ENCODE data around the gene PTPN7.

- TF ChIP-seq, protein P1, sequence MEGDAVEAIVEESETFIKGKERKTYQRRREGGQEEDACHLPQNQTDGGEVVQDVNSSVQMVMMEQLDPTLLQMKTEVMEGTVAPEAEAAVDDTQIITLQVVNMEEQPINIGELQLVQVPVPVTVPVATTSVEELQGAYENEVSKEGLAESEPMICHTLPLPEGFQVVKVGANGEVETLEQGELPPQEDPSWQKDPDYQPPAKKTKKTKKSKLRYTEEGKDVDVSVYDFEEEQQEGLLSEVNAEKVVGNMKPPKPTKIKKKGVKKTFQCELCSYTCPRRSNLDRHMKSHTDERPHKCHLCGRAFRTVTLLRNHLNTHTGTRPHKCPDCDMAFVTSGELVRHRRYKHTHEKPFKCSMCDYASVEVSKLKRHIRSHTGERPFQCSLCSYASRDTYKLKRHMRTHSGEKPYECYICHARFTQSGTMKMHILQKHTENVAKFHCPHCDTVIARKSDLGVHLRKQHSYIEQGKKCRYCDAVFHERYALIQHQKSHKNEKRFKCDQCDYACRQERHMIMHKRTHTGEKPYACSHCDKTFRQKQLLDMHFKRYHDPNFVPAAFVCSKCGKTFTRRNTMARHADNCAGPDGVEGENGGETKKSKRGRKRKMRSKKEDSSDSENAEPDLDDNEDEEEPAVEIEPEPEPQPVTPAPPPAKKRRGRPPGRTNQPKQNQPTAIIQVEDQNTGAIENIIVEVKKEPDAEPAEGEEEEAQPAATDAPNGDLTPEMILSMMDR (IDR thresholded peaks at IDR 0.05) = no peak
- no peak for TF ChIP-seq EZH2phosphoT487 (IDR thresholded peaks at IDR 0.05)
- no peak for TF ChIP-seq EZH2 (IDR thresholded peaks at IDR 0.05)
These were observed 53.1 kb downstream of the PTPN7 start for GRCh38 chr1:202107321-202107761.

Data from neural progenitor cell (in vitro differentiated cells).